HG02623 (cell line): ENCODE data around the gene SLC25A13.
"Not testable (repeated sequence)": the region's sequence is repeated elsewhere in the genome, so short reads cannot be mapped to it uniquely, and the experiment has no call there.

Source experiments
- ATAC-seq: cut with Tn5 transposase; IDR thresholded peaks from one replicate; pipeline ENCODE4 v1.9.1; 2021; ENCODE audit warnings: moderate library complexity; ENCODE audit not compliant: unreplicated experiment

SLC25A13 gene

GRCh38 chr7:96173781-96174180 is 148.1 kb downstream of the SLC25A13 start:
- ATAC-seq = no peak

DNA sequence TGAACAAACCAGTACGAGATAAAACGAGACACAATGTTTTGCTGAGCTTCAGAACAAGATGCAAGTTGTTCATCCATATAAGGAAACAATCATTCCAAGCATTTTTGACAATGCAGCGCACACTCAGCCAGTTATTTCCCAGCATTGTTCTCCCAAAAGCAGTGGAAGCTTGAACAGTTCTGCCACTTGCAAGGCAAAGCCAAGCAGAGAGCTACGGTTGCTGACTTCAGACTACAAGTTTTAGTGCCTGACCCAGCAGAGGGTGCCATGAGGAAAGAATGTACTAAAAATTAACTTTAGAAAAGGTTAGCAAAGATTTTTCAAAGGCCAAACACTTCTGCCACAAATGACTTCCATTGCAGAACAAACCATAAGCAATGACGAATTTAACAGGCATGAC is 152.5 kb downstream of the SLC25A13 start:
- ATAC-seq = no peak

GRCh38 chr7:96167424-96167823 is 154.5 kb downstream of the SLC25A13 start:
- ATAC-seq = no peak

DNA sequence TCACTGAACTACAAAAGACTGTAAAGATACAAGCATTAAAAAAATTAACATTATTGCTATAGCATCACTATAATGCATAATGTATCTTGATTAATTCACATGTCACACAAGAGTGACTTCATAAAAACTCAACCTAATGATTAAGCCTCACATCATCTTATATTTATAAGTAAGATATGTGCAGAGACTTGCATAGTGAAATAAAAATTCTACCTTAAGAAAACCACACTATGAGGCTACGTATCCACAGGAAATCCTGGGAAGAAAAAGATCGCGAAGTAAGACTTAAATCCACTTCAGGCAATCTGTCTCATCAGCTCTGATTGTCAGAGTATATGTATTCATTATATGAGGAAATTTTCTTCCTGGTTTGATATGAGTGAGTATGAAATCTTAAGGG is 160.0 kb downstream of the SLC25A13 start:
- no peak for ATAC-seq

- no peak for ATAC-seq
These were observed 164.0 kb downstream of the SLC25A13 start for GRCh38 chr7:96157856-96158255.

- ATAC-seq = not testable (repeated sequence)
These were observed 167.4 kb downstream of the SLC25A13 start for GRCh38 chr7:96154506-96154905.

DNA sequence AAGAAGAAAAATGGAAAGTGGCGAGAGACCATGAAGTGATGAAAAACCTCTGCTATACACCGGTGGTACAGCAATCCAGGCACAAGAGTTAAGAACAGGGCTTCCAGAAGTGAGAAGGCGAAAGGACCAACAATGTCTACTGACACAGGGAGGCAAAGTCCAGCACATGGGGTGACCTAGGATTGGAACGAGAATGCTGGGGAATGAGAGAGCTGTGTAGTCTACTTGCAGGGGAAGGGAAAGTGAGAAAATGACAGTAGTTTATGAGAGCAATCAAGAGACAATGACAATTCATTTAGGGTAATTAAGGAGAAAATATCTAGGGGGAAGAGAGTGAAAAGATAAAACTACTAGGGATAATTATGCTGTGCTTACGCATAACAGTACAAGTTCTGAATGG is 169.2 kb downstream of the SLC25A13 start:
- ATAC-seq = no peak

DNA sequence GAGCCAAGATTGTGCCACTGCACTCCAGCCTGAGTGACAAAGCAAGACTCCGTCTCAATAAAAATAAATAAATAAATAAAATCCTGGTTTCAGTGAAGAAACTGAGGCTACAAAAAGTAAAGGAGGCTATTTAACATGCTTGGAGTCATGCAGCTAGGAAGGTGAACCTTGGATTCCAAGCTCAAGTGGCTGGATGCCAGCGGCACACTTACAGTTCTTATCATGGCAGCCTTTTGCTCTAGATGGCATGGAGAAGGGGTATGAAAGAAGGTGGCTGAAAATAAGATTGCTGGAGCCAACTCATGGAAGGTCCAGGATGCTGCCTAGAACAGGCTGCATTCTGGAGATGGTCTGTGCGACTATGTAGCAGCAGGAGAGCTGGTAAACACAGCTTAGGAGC is 170.0 kb downstream of the SLC25A13 start:
- ATAC-seq = no peak

GRCh38 chr7:96144260-96144526 is 177.7 kb downstream of the SLC25A13 start:
- ATAC-seq = no peak

- ATAC-seq = no peak
These were observed 178.2 kb downstream of the SLC25A13 start for GRCh38 chr7:96143495-96144259.

GRCh38 chr7:96136600-96137239 is 185.2 kb downstream of the SLC25A13 start:
- no peak for ATAC-seq

GRCh38 chr7:96135241-96135640 is 186.7 kb downstream of the SLC25A13 start:
- ATAC-seq = no peak

- no peak for ATAC-seq
These were observed 190.4 kb downstream of the SLC25A13 start for GRCh38 chr7:96131525-96131924.

GRCh38 chr7:96127746-96128145 is 194.2 kb downstream of the SLC25A13 start:
- no peak for ATAC-seq

DNA sequence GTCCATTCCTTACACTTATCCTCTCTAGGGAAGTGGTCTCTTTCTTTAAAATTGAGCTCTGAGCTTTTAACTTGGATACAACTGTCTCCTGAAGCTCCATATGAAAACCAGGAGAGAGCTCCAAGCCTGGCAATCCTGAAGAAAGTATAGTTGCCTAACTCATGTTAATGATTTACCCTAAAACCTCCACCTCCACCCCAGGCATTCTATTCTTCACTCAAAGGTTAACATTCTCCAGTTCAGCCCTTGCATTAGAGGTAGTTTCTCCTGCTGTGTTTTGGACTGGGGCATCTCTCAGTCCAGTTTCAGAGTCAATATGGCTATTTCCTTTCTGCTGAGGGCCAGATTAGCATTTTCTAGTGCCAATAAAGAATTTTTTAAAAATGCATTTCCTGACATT is 195.5 kb downstream of the SLC25A13 start:
- no peak for ATAC-seq

DNA sequence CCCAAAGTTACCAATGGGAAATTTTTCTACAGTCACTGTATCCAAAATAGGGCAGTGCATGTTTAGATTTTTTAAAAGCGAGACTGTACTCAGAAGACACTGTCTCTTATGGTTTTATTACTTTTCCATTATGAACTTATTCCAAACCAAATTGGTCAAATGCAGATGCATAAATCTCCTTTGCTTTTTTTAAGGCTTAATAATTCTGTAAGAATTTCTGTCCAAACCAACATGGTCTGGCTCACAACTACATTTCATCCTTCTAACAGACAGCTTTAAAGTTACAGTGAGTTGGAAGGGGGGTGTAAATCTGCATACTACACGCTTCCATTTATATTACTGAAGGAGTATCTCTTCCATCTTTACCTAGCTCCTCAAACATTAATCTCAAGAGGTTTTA is 199.2 kb downstream of the SLC25A13 start:
- ATAC-seq = no peak

DNA sequence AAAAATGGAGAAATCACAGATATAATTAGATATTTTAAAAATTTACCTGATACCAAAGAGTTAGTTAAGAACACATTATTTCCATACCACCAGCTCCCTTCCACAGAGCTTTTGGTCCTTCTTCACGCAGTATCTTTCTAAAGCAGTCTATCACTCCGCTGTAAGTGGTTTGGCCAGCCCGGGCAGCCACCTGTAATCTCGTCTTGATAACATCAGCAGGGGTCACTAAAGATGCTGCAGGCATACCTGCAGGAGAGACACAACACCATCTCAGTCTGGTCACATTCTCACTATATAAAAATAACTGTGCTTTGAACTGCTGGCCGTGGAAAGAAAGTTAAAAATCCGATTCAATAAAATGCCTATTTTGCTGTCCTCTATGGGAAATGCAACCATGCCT is 200.1 kb downstream of the SLC25A13 start:
- no peak for ATAC-seq

GRCh38 chr7:96120445-96121225 is 201.3 kb downstream of the SLC25A13 start:
- ATAC-seq = no peak

- ATAC-seq = no peak
These were observed 203.4 kb downstream of the SLC25A13 start for GRCh38 chr7:96118449-96119001.

- ATAC-seq = no peak
These were observed 205.7 kb downstream of the SLC25A13 start for GRCh38 chr7:96116173-96116572.

- no peak for ATAC-seq
These were observed 207.7 kb downstream of the SLC25A13 start for GRCh38 chr7:96114190-96114589.

- no peak for ATAC-seq
These were observed 210.5 kb downstream of the SLC25A13 start for GRCh38 chr7:96111405-96111804.
